ENCODE measurements around the gene NOM1.

DNA sequence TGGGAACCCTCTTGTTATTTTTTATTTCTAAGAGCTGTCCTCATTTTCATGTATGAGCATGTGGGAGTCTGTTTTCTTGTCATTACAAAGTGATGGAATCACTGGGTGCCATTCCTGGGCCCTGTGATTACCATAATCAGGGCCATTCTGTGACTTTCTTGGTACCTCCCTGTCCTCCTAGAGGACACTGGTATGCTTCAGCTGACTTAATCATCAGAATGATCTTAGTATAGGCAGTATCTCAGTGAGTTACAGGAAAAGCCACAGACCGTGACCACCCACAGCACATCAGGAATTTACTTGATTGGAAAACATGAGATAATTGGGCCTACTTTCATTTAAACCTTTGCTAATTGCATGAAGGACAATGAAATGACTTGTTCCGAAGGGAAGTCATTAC is 7.2 kb downstream of the NOM1 start:
- TF ChIP-seq, protein P1, sequence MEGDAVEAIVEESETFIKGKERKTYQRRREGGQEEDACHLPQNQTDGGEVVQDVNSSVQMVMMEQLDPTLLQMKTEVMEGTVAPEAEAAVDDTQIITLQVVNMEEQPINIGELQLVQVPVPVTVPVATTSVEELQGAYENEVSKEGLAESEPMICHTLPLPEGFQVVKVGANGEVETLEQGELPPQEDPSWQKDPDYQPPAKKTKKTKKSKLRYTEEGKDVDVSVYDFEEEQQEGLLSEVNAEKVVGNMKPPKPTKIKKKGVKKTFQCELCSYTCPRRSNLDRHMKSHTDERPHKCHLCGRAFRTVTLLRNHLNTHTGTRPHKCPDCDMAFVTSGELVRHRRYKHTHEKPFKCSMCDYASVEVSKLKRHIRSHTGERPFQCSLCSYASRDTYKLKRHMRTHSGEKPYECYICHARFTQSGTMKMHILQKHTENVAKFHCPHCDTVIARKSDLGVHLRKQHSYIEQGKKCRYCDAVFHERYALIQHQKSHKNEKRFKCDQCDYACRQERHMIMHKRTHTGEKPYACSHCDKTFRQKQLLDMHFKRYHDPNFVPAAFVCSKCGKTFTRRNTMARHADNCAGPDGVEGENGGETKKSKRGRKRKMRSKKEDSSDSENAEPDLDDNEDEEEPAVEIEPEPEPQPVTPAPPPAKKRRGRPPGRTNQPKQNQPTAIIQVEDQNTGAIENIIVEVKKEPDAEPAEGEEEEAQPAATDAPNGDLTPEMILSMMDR (IDR thresholded peaks at IDR 0.05), result no peak
- no peak for TF ChIP-seq POLR2A (IDR thresholded peaks at IDR 0.05)

Data from uterus (tissue), 2 donors.